SU-DHL-6 (cell line): ENCODE data around the gene FAM187B.

ENCODE experiments used
- H2AFZ ChIP-seq: fragments of 200-600 bp; sonication (generic); 2 replicates; pipeline ENCODE4 v1.6.1; 2014; ENCODE audit warnings: low read depth, mild to moderate bottlenecking, moderate library complexity, mixed read lengths, antibody characterized with exemption, low read length; ENCODE audit not compliant: severe bottlenecking
- H3F3A ChIP-seq: fragments of 200-600 bp; shearing (Covaris generic); 2 replicates; pipeline ENCODE4 v1.6.0; 2016; ENCODE audit warnings: antibody characterized with exemption, mild to moderate bottlenecking; ENCODE audit not compliant: insufficient read depth
- H3K27ac ChIP-seq: fragments of 200-600 bp; sonication (generic); 2 replicates; pipeline ENCODE4 v1.5.1; 2016; ENCODE audit warnings: low read depth, mild to moderate bottlenecking, low read length, moderate library complexity, mixed read lengths
- H3K27me3 ChIP-seq: fragments of 200-600 bp; sonication (generic), shearing (Covaris generic); 2 replicates; pipeline ENCODE4 v1.6.0; 2014; ENCODE audit warnings: mild to moderate bottlenecking, low read length
- H3K36me3 ChIP-seq: fragments of 200-600 bp; sonication (generic); 2 replicates; pipeline ENCODE4 v1.6.1; 2014; ENCODE audit warnings: mild to moderate bottlenecking, low read length, mixed read lengths
- H3K4me2 ChIP-seq: fragments of 300-600, 200-600 bp; shearing (Covaris generic), sonication (generic); 2 replicates; pipeline ENCODE4 v1.6.0; 2014; ENCODE audit warnings: low read length, low read depth, mild to moderate bottlenecking; ENCODE audit not compliant: poor library complexity, severe bottlenecking
- H3K4me3 ChIP-seq: fragments of 200-600 bp; sonication (generic); 2 replicates; pipeline ENCODE4 v1.5.1; 2014; ENCODE audit warnings: antibody characterized with exemption, low read length, mild to moderate bottlenecking, mixed read lengths; ENCODE audit not compliant: insufficient read depth, poor library complexity, severe bottlenecking
- H3K79me2 ChIP-seq: fragments of 200-600 bp; sonication (generic); 2 replicates; pipeline ENCODE4 v1.6.1; 2014; ENCODE audit warnings: mild to moderate bottlenecking, low read length, moderate library complexity; ENCODE audit not compliant: insufficient read depth
- H3K9ac ChIP-seq: fragments of 200-600 bp; sonication (generic); 2 replicates; pipeline ENCODE4 v1.7.0; 2014; ENCODE audit warnings: mild to moderate bottlenecking, low read length
- H3K9me2 ChIP-seq: fragments of 200-600 bp; sonication (generic); replicated peaks from 2 replicates; pipeline ENCODE4 v1.6.1; 2014; ENCODE audit warnings: low read length; ENCODE audit not compliant: insufficient read depth
- H3K9me3 ChIP-seq: fragments of 200-600 bp; sonication (generic); 2 replicates; pipeline ENCODE4 v1.6.1; 2014; ENCODE audit warnings: low read length, mixed read lengths; ENCODE audit not compliant: insufficient read depth
- H4K20me1 ChIP-seq: fragments of 200-600 bp; sonication (generic); 2 replicates; pipeline ENCODE4 v1.6.1; 2014; ENCODE audit warnings: low read depth, mild to moderate bottlenecking, antibody characterized with exemption, low read length, moderate library complexity, mixed read lengths
- EZH2phosphoT487 ChIP-seq: fragments of 200-600 bp; sonication (generic), shearing (Covaris generic); conservative IDR thresholded peaks from 2 replicates; pipeline ENCODE4 v1.6.1; 2018; ENCODE audit warnings: mild to moderate bottlenecking, antibody characterized with exemption, low read length, moderate library complexity, mixed read lengths
- TF ChIP-seq, protein P1 (sequence below): fragments of 200-600 bp; sonication (generic); IDR thresholded peaks from one replicate; pipeline ENCODE4 v1.5.1; 2017; ENCODE audit warnings: antibody characterized with exemption, mild to moderate bottlenecking, low read length, moderate library complexity; ENCODE audit not compliant: insufficient read depth, poor library complexity, severe bottlenecking

The FAM187B gene

GRCh38 chr19:35254341-35255297, 26.1 kb upstream of the FAM187B start:
- Histone ChIP-seq H3K9me2 (no peaks in the 10 kb centered on the region), H3K9me3 (no peaks in the 10 kb centered on the region), H2AFZ (no peak overlapping the region), H3K27me3 (no peaks in the 10 kb centered on the region), H3K9ac (no peak overlapping the region), H3K79me2 (peaks cover 9% of the 10 kb centered on the region; the same call in 1 of the 2 replicates), H3K36me3 (no peaks in the 10 kb centered on the region), H3K4me2 (no peak overlapping the region), H3K4me3 (no peak overlapping the region), H4K20me1 (no peaks in the 10 kb centered on the region), H3K27ac (no peak overlapping the region), H3F3A (no peaks in the 10 kb centered on the region)
- no peak for TF ChIP-seq EZH2phosphoT487
- TF ChIP-seq, protein P1, sequence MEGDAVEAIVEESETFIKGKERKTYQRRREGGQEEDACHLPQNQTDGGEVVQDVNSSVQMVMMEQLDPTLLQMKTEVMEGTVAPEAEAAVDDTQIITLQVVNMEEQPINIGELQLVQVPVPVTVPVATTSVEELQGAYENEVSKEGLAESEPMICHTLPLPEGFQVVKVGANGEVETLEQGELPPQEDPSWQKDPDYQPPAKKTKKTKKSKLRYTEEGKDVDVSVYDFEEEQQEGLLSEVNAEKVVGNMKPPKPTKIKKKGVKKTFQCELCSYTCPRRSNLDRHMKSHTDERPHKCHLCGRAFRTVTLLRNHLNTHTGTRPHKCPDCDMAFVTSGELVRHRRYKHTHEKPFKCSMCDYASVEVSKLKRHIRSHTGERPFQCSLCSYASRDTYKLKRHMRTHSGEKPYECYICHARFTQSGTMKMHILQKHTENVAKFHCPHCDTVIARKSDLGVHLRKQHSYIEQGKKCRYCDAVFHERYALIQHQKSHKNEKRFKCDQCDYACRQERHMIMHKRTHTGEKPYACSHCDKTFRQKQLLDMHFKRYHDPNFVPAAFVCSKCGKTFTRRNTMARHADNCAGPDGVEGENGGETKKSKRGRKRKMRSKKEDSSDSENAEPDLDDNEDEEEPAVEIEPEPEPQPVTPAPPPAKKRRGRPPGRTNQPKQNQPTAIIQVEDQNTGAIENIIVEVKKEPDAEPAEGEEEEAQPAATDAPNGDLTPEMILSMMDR, result no peak

GRCh38 chr19:35253316-35254286, 25.1 kb upstream of the FAM187B start:
- H3K79me2 ChIP-seq, result peaks cover 16% of the 10 kb centered on the region; the same call in 1 of the 2 replicates

DNA sequence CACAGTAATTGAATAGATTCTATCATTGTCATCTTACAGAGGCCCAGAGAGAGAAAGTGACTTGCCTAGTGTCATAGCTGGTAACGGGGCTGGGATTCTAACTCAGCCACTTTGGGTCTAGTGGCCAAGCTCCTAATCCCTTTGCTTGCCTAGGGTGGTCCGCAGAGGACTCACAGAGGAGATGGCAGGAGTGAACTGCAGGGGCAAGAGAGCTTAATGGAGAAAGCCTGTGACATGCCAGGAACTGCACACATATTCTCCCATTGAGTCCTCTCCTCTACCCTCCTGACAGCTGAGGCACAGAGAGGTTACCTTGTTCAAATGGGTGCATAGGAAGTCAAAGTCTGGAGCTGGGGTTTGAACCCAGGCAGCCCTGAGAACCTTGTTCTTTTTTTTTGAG, 22.9 kb upstream of the FAM187B start:
- Histone ChIP-seq H2AFZ (no peak overlapping the region), H3K9me2 (no peaks in the 10 kb centered on the region), H3K9ac (no peak overlapping the region), H3K36me3 (no peaks in the 10 kb centered on the region), H3K4me2 (no peak overlapping the region), H3K9me3 (no peaks in the 10 kb centered on the region), H3K27me3 (no peaks in the 10 kb centered on the region), H3F3A (peaks cover 12% of the 10 kb centered on the region), H3K4me3 (no peak overlapping the region), H3K79me2 (peaks cover 16% of the 10 kb centered on the region; the same call in 1 of the 2 replicates), H4K20me1 (no peaks in the 10 kb centered on the region), H3K27ac (no peak overlapping the region)
- TF ChIP-seq, protein P1, result no peak
- no peak for TF ChIP-seq EZH2phosphoT487

More at GRCh38 chr19:35253316-35254286, 25.1 kb upstream of the FAM187B start:
- no peaks in the 10 kb centered on the region for H3F3A ChIP-seq
- TF ChIP-seq, protein P1, result no peak
- TF ChIP-seq EZH2phosphoT487, result no peak
- no peaks in the 10 kb centered on the region for H3K9me3 ChIP-seq
- no peaks in the 10 kb centered on the region for H3K36me3 ChIP-seq
- no peak overlapping the region for H3K4me3 ChIP-seq
- H3K9ac ChIP-seq, result no peak overlapping the region
- no peak overlapping the region for H3K27ac ChIP-seq
- no peaks in the 10 kb centered on the region for H4K20me1 ChIP-seq
- no peak overlapping the region for H2AFZ ChIP-seq
- H3K4me2 ChIP-seq, result no peak overlapping the region
- H3K27me3 ChIP-seq, result no peaks in the 10 kb centered on the region
- no peaks in the 10 kb centered on the region for H3K9me2 ChIP-seq
